Measurements from ENCODE around the gene RPL37.

RPL37 gene

GRCh38 chr5:40787986-40788385, 47.0 kb downstream of the RPL37 start:
- TF ChIP-seq TCF12 (IDR thresholded peaks at IDR 0.05; ENCODE audit: low read depth) (no peak), EP300 (IDR thresholded peaks at IDR 0.05; ENCODE audit: borderline replicate concordance) (no peak), CEBPB (IDR thresholded peaks at IDR 0.05) (no peak), CREB1 (IDR thresholded peaks at IDR 0.05; ENCODE audit: low read depth) (no peak), EGR1 (IDR thresholded peaks at IDR 0.05) (no peak), NFIC (IDR thresholded peaks at IDR 0.05) (no peak), MAX (IDR thresholded peaks at IDR 0.05) (no peak), TAF1 (IDR thresholded peaks at IDR 0.05; ENCODE audit: low read depth) (no peak), FOXM1 (IDR thresholded peaks at IDR 0.05; ENCODE audit: borderline replicate concordance, low read depth) (no peak), USF1 (IDR thresholded peaks at IDR 0.05) (no peak)
- TF ChIP-seq, protein P1, sequence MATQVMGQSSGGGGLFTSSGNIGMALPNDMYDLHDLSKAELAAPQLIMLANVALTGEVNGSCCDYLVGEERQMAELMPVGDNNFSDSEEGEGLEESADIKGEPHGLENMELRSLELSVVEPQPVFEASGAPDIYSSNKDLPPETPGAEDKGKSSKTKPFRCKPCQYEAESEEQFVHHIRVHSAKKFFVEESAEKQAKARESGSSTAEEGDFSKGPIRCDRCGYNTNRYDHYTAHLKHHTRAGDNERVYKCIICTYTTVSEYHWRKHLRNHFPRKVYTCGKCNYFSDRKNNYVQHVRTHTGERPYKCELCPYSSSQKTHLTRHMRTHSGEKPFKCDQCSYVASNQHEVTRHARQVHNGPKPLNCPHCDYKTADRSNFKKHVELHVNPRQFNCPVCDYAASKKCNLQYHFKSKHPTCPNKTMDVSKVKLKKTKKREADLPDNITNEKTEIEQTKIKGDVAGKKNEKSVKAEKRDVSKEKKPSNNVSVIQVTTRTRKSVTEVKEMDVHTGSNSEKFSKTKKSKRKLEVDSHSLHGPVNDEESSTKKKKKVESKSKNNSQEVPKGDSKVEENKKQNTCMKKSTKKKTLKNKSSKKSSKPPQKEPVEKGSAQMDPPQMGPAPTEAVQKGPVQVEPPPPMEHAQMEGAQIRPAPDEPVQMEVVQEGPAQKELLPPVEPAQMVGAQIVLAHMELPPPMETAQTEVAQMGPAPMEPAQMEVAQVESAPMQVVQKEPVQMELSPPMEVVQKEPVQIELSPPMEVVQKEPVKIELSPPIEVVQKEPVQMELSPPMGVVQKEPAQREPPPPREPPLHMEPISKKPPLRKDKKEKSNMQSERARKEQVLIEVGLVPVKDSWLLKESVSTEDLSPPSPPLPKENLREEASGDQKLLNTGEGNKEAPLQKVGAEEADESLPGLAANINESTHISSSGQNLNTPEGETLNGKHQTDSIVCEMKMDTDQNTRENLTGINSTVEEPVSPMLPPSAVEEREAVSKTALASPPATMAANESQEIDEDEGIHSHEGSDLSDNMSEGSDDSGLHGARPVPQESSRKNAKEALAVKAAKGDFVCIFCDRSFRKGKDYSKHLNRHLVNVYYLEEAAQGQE (IDR thresholded peaks at IDR 0.05; ENCODE audit: low read depth): no peak

DNA sequence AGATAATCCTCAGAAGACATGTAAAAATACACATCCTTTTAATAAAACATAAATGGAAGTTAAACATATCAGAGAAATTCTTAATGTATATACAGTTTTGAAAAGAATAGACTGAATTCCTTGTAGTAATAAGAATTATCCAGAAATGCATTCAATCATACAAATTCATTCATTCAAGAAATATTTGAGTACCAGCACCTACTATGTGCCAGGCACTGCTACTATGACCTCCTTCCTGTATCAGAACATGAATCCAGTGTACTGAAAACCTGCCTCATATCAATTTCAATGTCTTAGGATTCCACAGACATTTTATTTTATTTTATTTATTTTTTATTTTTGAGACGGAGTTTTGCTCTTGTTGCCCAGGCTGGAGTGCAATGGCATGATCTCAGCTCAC, 50.1 kb downstream of the RPL37 start:
- TF ChIP-seq USF1 (IDR thresholded peaks at IDR 0.05) (no peak), CREB1 (IDR thresholded peaks at IDR 0.05; ENCODE audit: low read depth) (no peak), RAD21 (IDR thresholded peaks at IDR 0.05; ENCODE audit: low read depth) (no peak), MAX (IDR thresholded peaks at IDR 0.05) (no peak), EGR1 (IDR thresholded peaks at IDR 0.05) (no peak), YY1 (IDR thresholded peaks at IDR 0.05; ENCODE audit: low read depth) (no peak)
- TF ChIP-seq, protein P1 (IDR thresholded peaks at IDR 0.05; ENCODE audit: low read depth): no peak

DNA sequence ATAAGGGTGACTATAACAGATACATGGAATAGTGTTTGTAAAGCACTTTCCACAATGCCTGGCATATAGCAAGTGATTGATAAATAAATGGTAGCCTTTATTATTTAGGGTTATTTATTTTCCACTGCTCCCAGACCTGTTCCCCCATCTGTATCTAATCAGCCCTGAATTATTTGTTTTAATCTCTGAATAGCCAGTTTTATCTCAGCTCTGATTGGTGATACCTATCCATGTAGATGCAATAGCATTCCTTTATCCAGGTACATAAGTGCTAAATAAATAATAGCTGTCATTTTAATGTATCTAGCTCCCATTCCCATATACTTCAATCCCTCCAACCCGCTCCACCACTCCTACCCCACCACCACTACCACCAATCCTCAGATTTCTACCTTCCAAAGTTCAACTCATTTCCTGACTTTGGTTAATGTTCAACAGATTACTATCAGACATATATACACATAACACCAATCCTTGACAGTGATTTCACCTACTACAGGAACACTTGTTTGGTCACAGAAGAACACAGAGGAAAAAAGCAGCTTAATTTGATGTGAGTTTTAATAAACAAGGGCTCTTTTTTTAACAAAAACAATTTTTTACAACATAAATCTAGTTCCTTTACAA, 50.9 kb downstream of the RPL37 start:
- TF ChIP-seq NFIC (IDR thresholded peaks at IDR 0.05) (no peak), FOXM1 (IDR thresholded peaks at IDR 0.05; ENCODE audit: borderline replicate concordance, low read depth) (no peak), CREB1 (IDR thresholded peaks at IDR 0.05; ENCODE audit: low read depth) (no peak)

GRCh38 chr5:40781843-40782409, 53.1 kb downstream of the RPL37 start:
- TF ChIP-seq USF1 (IDR thresholded peaks at IDR 0.05): no peak
- no peak for TF ChIP-seq FOXM1 (IDR thresholded peaks at IDR 0.05; ENCODE audit: borderline replicate concordance, low read depth)
- no peak for TF ChIP-seq TEAD4 (IDR thresholded peaks at IDR 0.05)
- no peak for TF ChIP-seq ZBTB7A (IDR thresholded peaks at IDR 0.05; ENCODE audit: low read depth)
- TF ChIP-seq NFIC (IDR thresholded peaks at IDR 0.05): no peak
- no peak for TF ChIP-seq TCF12 (IDR thresholded peaks at IDR 0.05; ENCODE audit: low read depth)
- no peak for TF ChIP-seq CEBPB (IDR thresholded peaks at IDR 0.05)
- TF ChIP-seq MAX (IDR thresholded peaks at IDR 0.05): no peak
- no peak for TF ChIP-seq EP300 (IDR thresholded peaks at IDR 0.05; ENCODE audit: borderline replicate concordance)
- TF ChIP-seq, protein P1 (IDR thresholded peaks at IDR 0.05; ENCODE audit: low read depth): no peak
- no peak for TF ChIP-seq EGR1 (IDR thresholded peaks at IDR 0.05)
- no peak for TF ChIP-seq RAD21 (IDR thresholded peaks at IDR 0.05; ENCODE audit: low read depth)
- no peak for TF ChIP-seq YY1 (IDR thresholded peaks at IDR 0.05; ENCODE audit: low read depth)
- TF ChIP-seq CREB1 (IDR thresholded peaks at IDR 0.05; ENCODE audit: low read depth): no peak
- TF ChIP-seq TAF1 (IDR thresholded peaks at IDR 0.05; ENCODE audit: low read depth): no peak

All from Ishikawa (cell line).